GM23248 (cell line): Measurements from ENCODE around the gene FREM1. TPM values are rescaled to one million over a fixed set of nuclear protein-coding genes. Genes with fewer than 3 reads are reported as not detected.

Source experiments
- DNase-seq: peaks from one replicate; pipeline ENCODE4 v3.0.0-alpha.2; 2015
- H2AFZ ChIP-seq: fragments of 200-600 bp; sonication (generic); 2 replicates; pipeline ENCODE4 v1.6.1; 2016; ENCODE audit warnings: antibody characterized with exemption
- H3F3A ChIP-seq: fragments of 200-600 bp; sonication (generic); 2 replicates; pipeline ENCODE4 v1.6.1; 2016; ENCODE audit warnings: mild to moderate bottlenecking, antibody characterized with exemption, mixed run types; ENCODE audit not compliant: insufficient read depth
- H3K27ac ChIP-seq: fragments of 200-600 bp; sonication (generic); 2 replicates; pipeline ENCODE4 v1.5.1; 2016; ENCODE audit warnings: mild to moderate bottlenecking
- H3K27me3 ChIP-seq: fragments of 200-600 bp; sonication (generic); replicated peaks from 2 replicates; pipeline ENCODE4 v1.6.1; 2016; ENCODE audit warnings: mild to moderate bottlenecking; ENCODE audit not compliant: insufficient read depth
- H3K36me3 ChIP-seq: fragments of 200-600 bp; sonication (generic); 2 replicates; pipeline ENCODE4 v1.6.1; 2016; ENCODE audit warnings: low read depth, mild to moderate bottlenecking
- H3K4me1 ChIP-seq: fragments of 200-600 bp; sonication (generic); 2 replicates; pipeline ENCODE4 v1.6.1; 2016; ENCODE audit warnings: mild to moderate bottlenecking; ENCODE audit not compliant: insufficient read depth
- H3K4me2 ChIP-seq: fragments of 200-600 bp; sonication (generic); one replicate; pipeline ENCODE4 v1.6.1; 2016; ENCODE audit warnings: mild to moderate bottlenecking; ENCODE audit not compliant: unreplicated experiment
- H3K4me3 ChIP-seq: fragments of 200-600 bp; sonication (generic); 2 replicates; pipeline ENCODE4 v1.5.1; 2016; ENCODE audit warnings: mild to moderate bottlenecking
- H3K79me2 ChIP-seq: fragments of 200-600 bp; sonication (generic); 2 replicates; pipeline ENCODE4 v1.6.1; 2016; ENCODE audit warnings: mild to moderate bottlenecking; ENCODE audit not compliant: insufficient read depth
- H3K9ac ChIP-seq: fragments of 200-600 bp; sonication (generic); 2 replicates; pipeline ENCODE4 v1.6.1; 2016; ENCODE audit warnings: mild to moderate bottlenecking
- H3K9me2 ChIP-seq: fragments of 200-600 bp; sonication (generic); 2 replicates; pipeline ENCODE4 v1.6.1; 2016; ENCODE audit warnings: mixed run types, mild to moderate bottlenecking, moderate library complexity; ENCODE audit not compliant: insufficient read depth
- H3K9me3 ChIP-seq: fragments of 200-600 bp; sonication (generic); one replicate; pipeline ENCODE4 v1.6.1; 2017; ENCODE audit warnings: low read depth
- H4K20me1 ChIP-seq: fragments of 200-600 bp; sonication (generic); 2 replicates; pipeline ENCODE4 v1.6.0; 2016; ENCODE audit not compliant: insufficient read depth
- EZH2 ChIP-seq: fragments of 200-600 bp; sonication (generic); IDR thresholded peaks from 2 replicates; pipeline ENCODE4 v1.6.1; 2018; ENCODE audit warnings: antibody characterized with exemption, mild to moderate bottlenecking; ENCODE audit not compliant: insufficient read depth, poor library complexity, severe bottlenecking
- EZH2phosphoT487 ChIP-seq: fragments of 200-600 bp; sonication (generic); IDR thresholded peaks from 2 replicates; pipeline ENCODE4 v1.6.1; 2018; ENCODE audit warnings: antibody characterized with exemption, moderate library complexity, mild to moderate bottlenecking, low read depth; ENCODE audit not compliant: insufficient read depth
- WGBS, 2 experiments: methylation state at CpG; one replicate each; pipeline ENCODE4 v1.1.6; 2015 to 2017; ENCODE audit warnings: low lambda C conversion rate in 2 of 2, low coverage in 1 of 2; ENCODE audit errors: missing lambda C conversion rate in 2 of 2; 5-methylcytosine and 5-hydroxymethylcytosine counted together
- in situ Hi-C: fragments of 300-500 bp; cut with MboI; formaldehyde crosslinking; loops from 2 replicates; pipeline ENCODE4 v1.15.0; 2020
- polyA plus RNA-seq: library from polyadenylated mRNA; unstranded; fragments of >200 nt; fragmentation: Nextera tagmentation; extraction: Ambion mirVana; gene quantifications from 2 replicates; pipeline ENCODE4 v1.2.1, GENCODE V29; 2016
- total RNA-seq: library from RNA; depleted of rRNA; stranded (reverse); fragments of >200 nt; shearing (Covaris generic); gene quantifications from 2 replicates; pipeline ENCODE4 v1.2.3, GENCODE V29; 2014

FREM1 gene
- total and polyA plus RNA-seq, 2 experiments from 2014 or later, result 0.11 to 0.31 TPM

GRCh38 chr9:14748373-14748772, 161.9 kb downstream of the FREM1 start:
- TF ChIP-seq EZH2phosphoT487 (no peak), EZH2 (no peak)
- H3K9me3 ChIP-seq, result no peaks in the 10 kb centered on the region
- H3K27me3 ChIP-seq, result no peaks in the 10 kb centered on the region
- no peaks in the 10 kb centered on the region for H3K36me3 ChIP-seq
- in situ Hi-C loops, result no loop called here
- no peaks in the 10 kb centered on the region for H3K4me1 ChIP-seq
- DNase-seq, result no peak
- no peak overlapping the region for H3K27ac ChIP-seq
- no peaks in the 10 kb centered on the region for H3K79me2 ChIP-seq
- no peak overlapping the region for H3K9ac ChIP-seq
- no peaks in the 10 kb centered on the region for H3K9me2 ChIP-seq
- no peak overlapping the region for H2AFZ ChIP-seq
- no peaks in the 10 kb centered on the region for H3F3A ChIP-seq
- H3K4me3 ChIP-seq, result no peak overlapping the region
- H4K20me1 ChIP-seq, result no peaks in the 10 kb centered on the region
- WGBS, 2 experiments, result 46% methylated on average over 3 of the region's 3 CpGs
- no peak overlapping the region for H3K4me2 ChIP-seq

GRCh38 chr9:14747111-14747510, 163.1 kb downstream of the FREM1 start:
- no peaks in the 10 kb centered on the region for H3K9me3 ChIP-seq
- no peak overlapping the region for H3K4me3 ChIP-seq
- no peak overlapping the region for H2AFZ ChIP-seq
- H3K9me2 ChIP-seq, result no peaks in the 10 kb centered on the region
- DNase-seq, result no peak
- H3K9ac ChIP-seq, result no peak overlapping the region
- H3K79me2 ChIP-seq, result no peaks in the 10 kb centered on the region
- TF ChIP-seq EZH2, result no peak
- TF ChIP-seq EZH2phosphoT487, result no peak
- no peaks in the 10 kb centered on the region for H3K27me3 ChIP-seq
- no peaks in the 10 kb centered on the region for H3K4me1 ChIP-seq
- H4K20me1 ChIP-seq, result no peaks in the 10 kb centered on the region
- H3K36me3 ChIP-seq, result no peaks in the 10 kb centered on the region
- no peak overlapping the region for H3K4me2 ChIP-seq
- in situ Hi-C loops, result no loop called here
- no peak overlapping the region for H3K27ac ChIP-seq
- H3F3A ChIP-seq, result no peaks in the 10 kb centered on the region

- Histone ChIP-seq H3K27me3 (no peaks in the 10 kb centered on the region), H3K4me3 (no peak overlapping the region), H3K4me2 (no peak overlapping the region), H3K36me3 (no peaks in the 10 kb centered on the region), H3K4me1 (no peaks in the 10 kb centered on the region), H3K79me2 (no peaks in the 10 kb centered on the region), H3F3A (no peaks in the 10 kb centered on the region), H2AFZ (no peak overlapping the region), H3K9ac (no peak overlapping the region), H3K9me2 (no peaks in the 10 kb centered on the region), H3K27ac (no peak overlapping the region), H3K9me3 (no peaks in the 10 kb centered on the region), H4K20me1 (no peaks in the 10 kb centered on the region)
- no peak for DNase-seq
- TF ChIP-seq EZH2phosphoT487, result no peak
- no peak for TF ChIP-seq EZH2
- in situ Hi-C loops, result no loop called here
- WGBS, 2 experiments, result 62 to 72% methylated on average over 3 of the region's 3 CpGs
Measured at GRCh38 chr9:14746626-14747025, 163.6 kb downstream of the FREM1 start.

DNA sequence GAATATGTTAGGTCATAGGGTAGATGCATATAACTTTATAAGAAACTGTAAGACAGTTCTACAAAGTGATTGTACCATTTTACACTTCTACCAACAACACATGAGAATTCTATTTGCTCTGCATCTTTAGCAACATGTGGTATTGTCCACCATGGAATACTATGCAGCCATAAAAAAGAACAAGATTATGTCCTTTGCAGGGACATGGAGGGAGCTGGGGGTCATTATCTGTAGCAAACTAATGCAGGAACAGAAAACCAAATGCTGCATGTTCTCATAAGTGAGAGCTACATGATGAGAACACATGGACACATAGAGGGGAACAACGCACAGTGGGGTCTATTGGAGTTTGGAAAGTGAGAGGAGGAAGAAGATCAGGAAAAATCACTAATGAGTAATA, 165.5 kb downstream of the FREM1 start:
- in situ Hi-C loops, result no loop called here
- H4K20me1 ChIP-seq, result no peaks in the 10 kb centered on the region
- no peaks in the 10 kb centered on the region for H3F3A ChIP-seq
- H3K4me1 ChIP-seq, result no peaks in the 10 kb centered on the region
- no peak overlapping the region for H3K9ac ChIP-seq
- no peak for DNase-seq
- H3K79me2 ChIP-seq, result no peaks in the 10 kb centered on the region
- 78 to 96% methylated on average over 1 of the region's 1 CpG for WGBS, 2 experiments
- H3K27ac ChIP-seq, result no peak overlapping the region
- TF ChIP-seq EZH2phosphoT487, result no peak
- TF ChIP-seq EZH2, result no peak
- H3K9me3 ChIP-seq, result no peaks in the 10 kb centered on the region
- no peak overlapping the region for H2AFZ ChIP-seq
- no peaks in the 10 kb centered on the region for H3K27me3 ChIP-seq
- no peak overlapping the region for H3K4me2 ChIP-seq
- no peaks in the 10 kb centered on the region for H3K9me2 ChIP-seq
- H3K36me3 ChIP-seq, result no peaks in the 10 kb centered on the region
- no peak overlapping the region for H3K4me3 ChIP-seq

DNA sequence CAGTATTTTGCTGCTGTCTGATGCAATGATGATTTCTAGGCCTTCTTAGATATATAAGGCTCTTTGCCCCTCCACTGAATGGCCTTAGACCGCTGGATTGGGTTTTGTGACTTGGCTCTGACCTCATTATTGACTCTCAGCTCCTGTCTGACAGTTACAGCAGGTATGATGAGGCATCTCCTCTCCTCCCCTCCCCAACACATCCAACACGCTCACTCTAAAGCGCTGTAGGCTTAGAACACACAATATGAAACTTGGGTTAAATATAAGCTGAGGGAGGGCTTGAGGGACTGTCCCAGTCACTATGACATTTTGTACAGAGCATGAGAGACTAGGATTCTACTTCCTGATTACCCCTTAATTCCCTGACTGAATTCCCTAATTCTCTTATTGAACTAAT, 168.9 kb downstream of the FREM1 start:
- Histone ChIP-seq H3K79me2 (no peaks in the 10 kb centered on the region), H3K9me2 (no peaks in the 10 kb centered on the region), H3K9ac (no peak overlapping the region), H4K20me1 (no peaks in the 10 kb centered on the region), H2AFZ (no peak overlapping the region), H3K4me1 (no peaks in the 10 kb centered on the region), H3K27ac (no peak overlapping the region), H3K27me3 (no peaks in the 10 kb centered on the region), H3K9me3 (no peaks in the 10 kb centered on the region), H3K4me3 (no peak overlapping the region), H3K4me2 (no peak overlapping the region), H3K36me3 (no peaks in the 10 kb centered on the region), H3F3A (no peaks in the 10 kb centered on the region)
- TF ChIP-seq EZH2phosphoT487 (no peak), EZH2 (no peak)
- 69 to 88% methylated on average over 3 of the region's 3 CpGs for WGBS, 2 experiments
- in situ Hi-C loops, result no loop called here
- DNase-seq, result no peak
